Stimulated activated CD8-positive, alpha-beta memory T cell treated with anti-CD3 and anti-CD28 coated beads, Interleukin-2, amount 100 ng/mL, for 1 hour (primary cell): ENCODE results near the gene SMURF2.
"Not testable (repeated sequence)": the region's sequence is repeated elsewhere in the genome, so short reads cannot be mapped to it uniquely, and the experiment has no call there.

Source experiments
- DNase-seq, 2 donors: peaks; one replicate each; pipeline ENCODE4 v3.0.0-alpha.2; 2020; ENCODE audit warnings: low read depth in 2 of 2

SMURF2 gene

GRCh38 chr17:64596988-64597387 lies 65.1 kb downstream of the SMURF2 start:
- DNase-seq = no peak

GRCh38 chr17:64596439-64596838 lies 65.7 kb downstream of the SMURF2 start:
- DNase-seq = no peak

GRCh38 chr17:64591944-64592343 lies 70.2 kb downstream of the SMURF2 start:
- no peak for DNase-seq

- DNase-seq = no peak
These were observed 77.0 kb downstream of the SMURF2 start for GRCh38 chr17:64585146-64585545.

- DNase-seq = no peak
These were observed 79.1 kb downstream of the SMURF2 start for GRCh38 chr17:64583038-64583437.

GRCh38 chr17:64580384-64581315 lies 81.5 kb downstream of the SMURF2 start:
- DNase-seq = no peak

- DNase-seq = no peak
These were observed 82.2 kb downstream of the SMURF2 start for GRCh38 chr17:64579917-64580316.

GRCh38 chr17:64577025-64577424 lies 85.1 kb downstream of the SMURF2 start:
- DNase-seq = not testable (repeated sequence)

GRCh38 chr17:64575431-64575830 lies 86.7 kb downstream of the SMURF2 start:
- no peak for DNase-seq

- DNase-seq = no peak
These were observed 87.5 kb downstream of the SMURF2 start for GRCh38 chr17:64574646-64575045.

GRCh38 chr17:64573214-64573613 lies 88.9 kb downstream of the SMURF2 start:
- no peak for DNase-seq

- DNase-seq = no peak
These were observed 89.4 kb downstream of the SMURF2 start for GRCh38 chr17:64572682-64573154.

- DNase-seq = no peak
These were observed 90.4 kb downstream of the SMURF2 start for GRCh38 chr17:64571746-64572145.

- DNase-seq = no peak
These were observed 96.5 kb downstream of the SMURF2 start for GRCh38 chr17:64565563-64565962.

- no peak for DNase-seq
These were observed 98.0 kb downstream of the SMURF2 start for GRCh38 chr17:64564098-64564497.

- no peak for DNase-seq
These were observed 106.8 kb downstream of the SMURF2 start for GRCh38 chr17:64555281-64555680.

GRCh38 chr17:64554028-64554637 lies 108.0 kb downstream of the SMURF2 start:
- no peak for DNase-seq

- DNase-seq = no peak
These were observed 110.6 kb downstream of the SMURF2 start for GRCh38 chr17:64551461-64551860.

- no peak for DNase-seq
These were observed 114.8 kb downstream of the SMURF2 start for GRCh38 chr17:64547319-64547718.

GRCh38 chr17:64546716-64547115 lies 115.4 kb downstream of the SMURF2 start:
- DNase-seq = no peak

GRCh38 chr17:64544742-64545141 lies 117.4 kb downstream of the SMURF2 start:
- DNase-seq = no peak

GRCh38 chr17:64540118-64540776 lies 121.9 kb downstream of the SMURF2 start:
- DNase-seq = no peak
